ENCODE results near the gene C1GALT1.
"Not testable (repeated sequence)": the region's sequence is repeated elsewhere in the genome, so short reads cannot be mapped to it uniquely, and the experiment has no call there.

Gene C1GALT1

GRCh38 chr7:7242899-7243298 is 60.6 kb downstream of the C1GALT1 start:
- DNase-seq: peak; percentile 28

- DNase-seq: not testable (repeated sequence)
These were observed 62.9 kb downstream of the C1GALT1 start for GRCh38 chr7:7245233-7245632.

DNA sequence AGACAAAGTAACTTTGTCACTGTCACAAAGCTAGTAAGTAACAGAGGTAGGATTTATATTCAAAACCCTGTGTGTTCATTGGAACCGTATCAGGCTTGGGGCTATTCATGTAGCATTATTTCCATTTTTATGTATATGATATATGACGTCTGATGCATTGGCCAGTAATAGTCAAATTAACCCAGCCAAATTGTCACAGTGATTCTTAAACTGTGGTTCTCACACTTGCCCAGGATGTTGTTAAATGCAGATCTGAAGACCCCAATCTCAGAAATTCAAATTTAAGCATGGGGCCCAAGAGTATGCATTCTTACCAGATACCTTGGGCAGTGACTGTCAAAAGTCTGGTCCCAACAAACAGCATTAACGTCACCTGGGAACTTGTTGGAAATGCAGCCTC is 63.9 kb downstream of the C1GALT1 start:
- DNase-seq: no peak

DNA sequence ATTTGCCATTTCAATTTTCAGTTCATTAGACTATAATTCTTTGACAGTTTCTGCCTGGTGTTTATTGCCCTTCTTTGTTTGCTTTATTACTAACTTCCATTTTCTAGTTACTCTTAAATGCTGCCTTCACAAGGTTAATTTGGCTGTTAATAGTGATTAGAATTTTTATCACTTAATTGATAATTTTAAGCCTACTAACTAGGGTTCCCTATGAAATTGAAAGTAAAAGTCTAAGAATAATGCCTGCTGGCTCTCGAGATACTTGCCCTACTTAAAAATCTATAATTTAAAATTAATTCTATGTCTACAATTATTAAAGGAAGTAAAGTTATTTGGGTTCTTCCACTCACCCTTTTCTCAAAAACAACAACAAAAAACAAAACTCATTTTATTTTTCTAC is 65.3 kb downstream of the C1GALT1 start:
- DNase-seq: no peak

GRCh38 chr7:7249814-7250213 is 67.5 kb downstream of the C1GALT1 start:
- no peak for DNase-seq

GRCh38 chr7:7251742-7252141 is 69.4 kb downstream of the C1GALT1 start:
- peak; percentile 96 for DNase-seq

DNA sequence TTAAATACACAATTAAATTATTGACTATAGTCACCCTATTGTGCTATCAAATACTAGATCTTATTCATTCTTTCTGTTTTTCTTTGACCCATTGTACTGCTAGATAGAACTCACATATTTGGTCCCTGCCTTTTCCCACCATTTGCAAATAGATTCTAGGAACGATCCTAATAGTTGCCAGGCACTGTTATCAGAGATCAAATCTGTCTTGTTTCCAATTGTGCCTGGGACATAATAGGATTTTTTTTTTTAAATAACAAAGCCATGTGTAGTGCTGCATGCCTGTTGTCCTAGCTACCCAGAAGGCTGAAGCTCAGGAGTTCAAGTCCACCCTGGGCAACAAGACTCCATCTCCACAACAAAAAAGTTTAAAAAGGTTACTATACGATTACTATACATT is 72.0 kb downstream of the C1GALT1 start:
- no peak for DNase-seq

DNA sequence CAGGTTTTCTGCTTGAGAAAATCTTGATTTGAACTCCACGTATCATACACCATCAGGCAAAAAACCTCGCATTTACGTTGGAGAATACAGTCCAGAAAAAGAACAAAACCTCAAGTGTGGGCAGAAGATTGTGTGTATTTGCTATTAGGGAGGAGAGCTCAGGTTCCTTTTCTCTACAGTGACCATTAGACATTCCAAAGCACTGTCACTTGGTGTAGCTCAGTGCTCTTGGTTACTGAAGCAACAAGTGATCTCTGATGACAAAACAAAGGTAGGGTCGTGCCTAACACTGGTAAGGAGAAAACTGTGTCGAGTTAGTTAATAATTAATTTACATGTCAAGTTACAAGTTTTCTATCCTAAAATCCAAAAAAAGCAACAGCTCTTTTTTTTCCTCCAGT is 72.6 kb downstream of the C1GALT1 start:
- no peak for DNase-seq

DNA sequence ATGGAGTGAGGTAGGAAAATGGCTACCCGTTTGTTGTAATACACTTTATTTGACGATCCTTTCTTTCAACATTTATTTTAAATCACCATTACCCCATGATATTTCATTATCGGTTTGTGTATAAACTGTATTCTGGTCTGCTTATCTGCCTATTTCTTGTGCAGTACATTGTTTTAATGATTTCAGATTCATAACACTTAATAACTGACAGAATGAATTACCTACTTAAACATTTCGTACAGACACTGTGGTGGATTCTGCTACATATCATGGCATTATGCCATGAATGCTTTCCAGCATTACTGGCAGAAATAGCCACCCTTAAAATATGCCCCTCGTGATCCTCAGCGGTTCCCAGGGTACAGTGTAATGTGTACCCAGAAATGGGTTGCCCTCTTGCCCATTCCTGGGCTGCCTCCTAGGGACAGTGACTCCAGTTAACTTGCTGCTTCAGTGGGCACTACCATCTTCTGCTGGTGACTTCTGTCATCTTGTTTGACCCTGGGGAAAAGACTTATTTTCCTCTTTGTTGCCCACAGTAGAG is 74.5 kb downstream of the C1GALT1 start:
- DNase-seq: no peak

GRCh38 chr7:7257899-7258692 is 75.8 kb downstream of the C1GALT1 start:
- peak; percentile 79 for DNase-seq

DNA sequence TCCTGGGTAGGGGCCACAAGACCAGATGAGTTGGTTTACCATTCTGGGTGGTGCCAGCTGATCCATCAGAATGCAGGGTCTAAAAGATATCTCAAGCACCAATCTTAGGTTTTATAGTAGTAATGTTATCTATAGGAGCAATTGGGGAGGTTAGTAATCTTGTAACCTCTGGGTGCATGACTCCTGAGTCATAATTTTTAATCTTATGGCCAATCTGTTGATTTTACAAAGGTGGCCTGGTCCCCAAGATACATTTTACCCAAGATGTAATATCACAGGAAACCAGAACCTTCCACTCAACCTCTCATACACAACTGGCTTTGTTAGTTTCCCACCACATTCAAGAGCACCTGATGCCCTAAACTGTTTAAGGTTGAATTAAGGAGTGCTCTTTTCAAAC is 79.5 kb downstream of the C1GALT1 start:
- DNase-seq: no peak

GRCh38 chr7:7263297-7264230 is 81.2 kb downstream of the C1GALT1 start:
- DNase-seq: no peak

- no peak for DNase-seq
These were observed 82.1 kb downstream of the C1GALT1 start for GRCh38 chr7:7264306-7265040.

DNA sequence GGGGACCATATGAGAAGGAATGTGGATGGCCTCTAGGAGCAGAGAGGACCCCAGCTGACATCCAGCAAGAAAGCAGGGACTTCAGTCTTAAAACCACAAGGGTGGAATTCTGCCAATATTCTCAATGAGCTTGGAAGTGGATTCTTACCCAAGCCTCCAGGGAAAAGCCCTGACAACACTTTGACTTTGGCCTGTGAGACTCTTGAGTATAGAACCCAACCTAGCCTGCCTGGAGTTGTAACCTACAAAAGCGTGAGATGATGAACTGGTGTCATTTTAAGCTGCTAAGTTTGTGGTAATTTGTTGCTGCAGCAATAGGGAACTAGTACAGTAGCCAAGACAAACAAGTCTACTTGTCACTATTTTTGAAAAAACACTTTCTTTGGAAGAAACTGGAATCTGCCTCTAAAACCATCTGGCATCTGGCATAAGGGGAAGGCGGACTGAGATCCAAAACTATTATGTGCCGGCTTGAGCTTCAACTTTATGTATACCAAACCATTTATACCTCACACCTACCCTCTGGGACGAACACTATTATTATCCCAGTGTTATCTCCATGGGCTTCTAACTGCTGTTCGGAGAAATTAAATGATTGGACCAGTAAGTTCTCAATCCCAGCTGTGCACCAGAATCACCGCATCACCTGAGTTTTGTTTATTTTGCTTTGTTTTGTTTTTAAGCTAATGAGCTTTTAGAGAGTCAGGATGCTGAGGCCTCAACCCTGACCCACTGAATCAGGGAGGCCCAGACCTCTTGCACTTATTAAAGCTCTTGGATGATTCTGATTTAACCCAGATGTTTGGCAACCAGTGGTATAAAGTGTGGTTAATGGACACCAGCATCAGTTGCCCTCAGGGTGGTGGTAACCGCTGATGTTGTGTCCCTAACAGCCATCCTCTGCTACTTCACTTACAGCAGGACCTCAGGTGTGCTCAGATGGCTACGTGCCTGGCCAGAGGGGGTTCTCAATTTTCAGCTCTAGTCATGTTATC is 83.0 kb downstream of the C1GALT1 start:
- peak; percentile 23 for DNase-seq

DNA sequence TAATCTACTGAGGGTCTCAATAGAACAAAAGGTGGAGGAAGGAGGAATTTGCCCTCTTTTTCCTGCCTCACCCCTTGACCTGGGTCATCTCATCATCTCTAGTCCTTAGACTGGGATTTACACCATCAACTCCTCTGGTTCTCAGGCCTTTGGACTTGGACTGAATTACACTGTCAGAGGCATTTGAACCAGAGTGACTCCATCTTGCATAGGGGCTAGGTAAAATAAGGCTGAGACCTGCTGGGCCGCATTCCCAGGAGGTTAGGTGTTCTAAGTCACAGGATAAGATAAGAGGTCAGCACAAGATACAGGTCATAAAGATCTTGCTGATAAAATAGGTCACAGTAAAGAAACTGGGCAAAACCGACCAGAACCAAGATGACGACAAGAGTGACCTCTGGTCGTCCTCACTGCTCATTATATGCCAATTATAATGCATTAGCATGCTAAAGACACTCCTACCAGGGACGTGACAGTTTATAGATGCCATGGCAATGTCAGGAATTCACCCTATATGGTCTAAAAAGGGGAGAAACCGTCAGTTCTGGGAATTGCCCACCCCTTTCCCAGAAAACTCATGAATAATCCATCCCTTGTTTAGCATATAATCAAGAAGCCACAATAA is 84.0 kb downstream of the C1GALT1 start:
- DNase-seq: no peak

DNA sequence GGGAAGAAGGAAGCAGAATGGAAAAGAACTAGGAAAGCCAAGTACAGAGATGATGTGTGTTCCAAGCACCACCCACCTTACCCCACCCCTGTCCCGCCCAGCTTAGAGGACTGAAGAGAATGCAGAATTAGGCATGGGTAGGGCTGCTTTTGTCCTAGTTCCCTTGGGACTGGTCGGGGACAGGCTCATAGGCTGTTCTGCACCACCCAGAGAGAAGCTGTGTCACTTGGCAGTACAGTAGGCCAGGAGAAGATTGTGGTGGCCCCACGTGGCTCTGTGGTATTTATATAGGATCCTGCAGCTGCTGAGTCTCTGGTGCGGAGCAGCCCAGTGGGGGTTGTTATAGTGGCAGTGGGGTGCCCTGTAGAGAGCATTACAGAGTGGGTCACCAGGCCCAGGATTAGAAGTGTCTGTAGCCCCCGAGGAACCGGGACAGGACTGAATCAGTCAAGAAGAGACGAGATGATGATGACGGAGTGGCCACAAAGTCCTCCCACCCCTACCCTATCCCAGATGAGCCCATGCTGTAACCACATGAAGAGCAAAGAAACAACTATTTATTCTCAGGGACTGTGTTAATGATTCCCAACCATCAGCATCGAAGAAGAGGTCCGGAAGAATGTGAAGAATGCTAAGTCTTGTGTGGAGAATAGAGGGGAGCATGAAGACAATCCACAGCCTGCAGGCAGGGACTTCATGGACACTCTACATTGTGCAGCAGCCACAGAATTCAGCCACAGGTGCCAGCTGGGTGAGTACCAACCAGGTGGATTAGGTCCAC is 88.9 kb downstream of the C1GALT1 start:
- peak; percentile 64 for DNase-seq

DNA sequence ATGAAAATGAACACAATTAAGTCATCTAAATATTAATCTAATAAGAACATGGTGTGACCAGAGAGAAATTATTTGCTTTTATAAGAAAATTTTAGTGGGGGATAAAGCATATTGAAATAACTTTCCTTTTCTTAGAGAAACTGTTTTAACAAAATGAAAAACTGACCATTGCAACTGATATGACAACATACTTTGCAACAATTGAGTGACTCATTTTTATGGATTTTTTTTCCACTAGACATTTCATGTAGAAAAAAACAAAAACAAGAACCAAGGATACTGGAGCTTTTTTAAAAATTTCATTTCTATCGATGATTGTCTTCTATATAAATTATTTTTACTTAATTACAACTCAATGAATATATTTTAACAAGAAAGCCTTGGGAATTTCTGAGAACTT is 90.0 kb downstream of the C1GALT1 start:
- no peak for DNase-seq

DNA sequence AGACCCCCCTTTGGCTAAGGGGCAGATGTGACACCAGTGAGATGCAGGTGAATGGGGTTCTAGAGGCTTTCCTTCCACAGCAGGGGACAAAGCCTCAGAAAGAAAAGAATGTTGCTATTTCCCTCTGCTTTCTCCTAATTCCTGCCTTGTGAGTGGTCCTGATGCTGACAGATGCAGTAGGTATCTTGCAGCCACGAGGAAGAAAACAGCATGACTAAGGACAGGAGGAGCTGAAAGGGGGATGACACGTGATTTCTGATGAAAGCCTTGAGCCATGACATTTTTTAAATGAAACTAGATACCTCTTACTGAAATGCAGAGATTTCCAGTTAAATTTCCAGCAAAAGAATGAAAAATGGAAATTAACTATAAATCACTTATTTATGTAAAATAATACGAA is 92.4 kb downstream of the C1GALT1 start:
- no peak for DNase-seq

GRCh38 chr7:7276161-7276560 is 93.8 kb downstream of the C1GALT1 start:
- DNase-seq: no peak

DNA sequence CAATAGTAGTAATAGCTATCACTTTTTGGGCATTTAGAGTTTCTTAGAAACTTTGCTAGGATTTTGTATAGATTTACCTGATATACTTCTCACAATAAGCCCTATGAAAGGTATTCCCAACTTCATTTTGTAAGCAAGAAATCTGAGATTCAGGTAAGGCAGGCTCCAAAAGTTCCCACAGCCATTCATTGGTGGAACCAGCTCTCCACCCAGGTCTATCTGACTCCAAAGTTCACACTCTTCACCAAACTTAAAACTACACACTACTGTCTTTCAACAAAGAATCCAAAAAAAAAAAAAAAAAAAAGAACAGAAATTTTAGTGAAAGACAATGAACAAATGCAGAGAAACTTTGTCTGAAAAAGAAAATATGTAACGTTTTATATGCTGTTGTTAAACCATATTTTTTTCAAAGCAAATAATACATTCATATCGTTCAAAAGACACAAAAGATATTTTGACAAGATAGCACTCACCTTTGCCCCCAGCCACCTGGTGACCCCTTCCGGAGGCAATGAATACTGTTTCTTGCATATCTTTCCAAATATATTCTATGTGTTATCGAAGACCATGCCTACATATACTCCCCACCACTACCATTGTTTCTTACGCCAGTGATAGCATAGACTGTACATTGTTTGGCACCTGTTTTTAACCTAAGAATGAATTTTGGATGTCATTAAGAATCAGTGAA is 108.2 kb downstream of the C1GALT1 start:
- DNase-seq: no peak

Data from MV-4-11 (cell line).